ENCODE results near the gene ETHE1. TPM values are rescaled to one million over a fixed set of nuclear protein-coding genes. Genes with fewer than 3 reads are reported as not detected.

Gene ETHE1
- total and polyA plus RNA-seq, 2 of the 8 experiments (the other 6 are each of a cell fraction or from before 2014, with no cell fraction given): 19.9 to 96.0 TPM

DNA sequence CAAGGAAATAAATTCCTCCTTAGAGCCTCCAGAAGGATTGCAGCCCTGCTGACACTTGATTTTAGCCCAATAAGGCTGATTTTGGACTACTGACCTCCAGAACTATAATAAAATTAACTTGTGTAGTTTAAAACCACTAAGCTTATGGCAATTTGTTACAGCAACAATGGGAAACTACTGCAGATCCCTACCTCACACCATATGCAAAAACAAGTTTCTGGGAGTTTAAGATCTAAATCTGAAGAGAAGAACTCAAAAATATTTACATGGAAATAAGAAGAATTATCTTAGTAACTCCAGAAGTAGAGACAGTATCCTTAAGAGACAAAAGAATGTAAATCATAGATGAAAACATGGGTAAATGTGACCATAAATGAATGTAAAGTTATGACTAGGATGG, 11.9 kb upstream of the ETHE1 start (continued):
- TF ChIP-seq, protein P1, sequence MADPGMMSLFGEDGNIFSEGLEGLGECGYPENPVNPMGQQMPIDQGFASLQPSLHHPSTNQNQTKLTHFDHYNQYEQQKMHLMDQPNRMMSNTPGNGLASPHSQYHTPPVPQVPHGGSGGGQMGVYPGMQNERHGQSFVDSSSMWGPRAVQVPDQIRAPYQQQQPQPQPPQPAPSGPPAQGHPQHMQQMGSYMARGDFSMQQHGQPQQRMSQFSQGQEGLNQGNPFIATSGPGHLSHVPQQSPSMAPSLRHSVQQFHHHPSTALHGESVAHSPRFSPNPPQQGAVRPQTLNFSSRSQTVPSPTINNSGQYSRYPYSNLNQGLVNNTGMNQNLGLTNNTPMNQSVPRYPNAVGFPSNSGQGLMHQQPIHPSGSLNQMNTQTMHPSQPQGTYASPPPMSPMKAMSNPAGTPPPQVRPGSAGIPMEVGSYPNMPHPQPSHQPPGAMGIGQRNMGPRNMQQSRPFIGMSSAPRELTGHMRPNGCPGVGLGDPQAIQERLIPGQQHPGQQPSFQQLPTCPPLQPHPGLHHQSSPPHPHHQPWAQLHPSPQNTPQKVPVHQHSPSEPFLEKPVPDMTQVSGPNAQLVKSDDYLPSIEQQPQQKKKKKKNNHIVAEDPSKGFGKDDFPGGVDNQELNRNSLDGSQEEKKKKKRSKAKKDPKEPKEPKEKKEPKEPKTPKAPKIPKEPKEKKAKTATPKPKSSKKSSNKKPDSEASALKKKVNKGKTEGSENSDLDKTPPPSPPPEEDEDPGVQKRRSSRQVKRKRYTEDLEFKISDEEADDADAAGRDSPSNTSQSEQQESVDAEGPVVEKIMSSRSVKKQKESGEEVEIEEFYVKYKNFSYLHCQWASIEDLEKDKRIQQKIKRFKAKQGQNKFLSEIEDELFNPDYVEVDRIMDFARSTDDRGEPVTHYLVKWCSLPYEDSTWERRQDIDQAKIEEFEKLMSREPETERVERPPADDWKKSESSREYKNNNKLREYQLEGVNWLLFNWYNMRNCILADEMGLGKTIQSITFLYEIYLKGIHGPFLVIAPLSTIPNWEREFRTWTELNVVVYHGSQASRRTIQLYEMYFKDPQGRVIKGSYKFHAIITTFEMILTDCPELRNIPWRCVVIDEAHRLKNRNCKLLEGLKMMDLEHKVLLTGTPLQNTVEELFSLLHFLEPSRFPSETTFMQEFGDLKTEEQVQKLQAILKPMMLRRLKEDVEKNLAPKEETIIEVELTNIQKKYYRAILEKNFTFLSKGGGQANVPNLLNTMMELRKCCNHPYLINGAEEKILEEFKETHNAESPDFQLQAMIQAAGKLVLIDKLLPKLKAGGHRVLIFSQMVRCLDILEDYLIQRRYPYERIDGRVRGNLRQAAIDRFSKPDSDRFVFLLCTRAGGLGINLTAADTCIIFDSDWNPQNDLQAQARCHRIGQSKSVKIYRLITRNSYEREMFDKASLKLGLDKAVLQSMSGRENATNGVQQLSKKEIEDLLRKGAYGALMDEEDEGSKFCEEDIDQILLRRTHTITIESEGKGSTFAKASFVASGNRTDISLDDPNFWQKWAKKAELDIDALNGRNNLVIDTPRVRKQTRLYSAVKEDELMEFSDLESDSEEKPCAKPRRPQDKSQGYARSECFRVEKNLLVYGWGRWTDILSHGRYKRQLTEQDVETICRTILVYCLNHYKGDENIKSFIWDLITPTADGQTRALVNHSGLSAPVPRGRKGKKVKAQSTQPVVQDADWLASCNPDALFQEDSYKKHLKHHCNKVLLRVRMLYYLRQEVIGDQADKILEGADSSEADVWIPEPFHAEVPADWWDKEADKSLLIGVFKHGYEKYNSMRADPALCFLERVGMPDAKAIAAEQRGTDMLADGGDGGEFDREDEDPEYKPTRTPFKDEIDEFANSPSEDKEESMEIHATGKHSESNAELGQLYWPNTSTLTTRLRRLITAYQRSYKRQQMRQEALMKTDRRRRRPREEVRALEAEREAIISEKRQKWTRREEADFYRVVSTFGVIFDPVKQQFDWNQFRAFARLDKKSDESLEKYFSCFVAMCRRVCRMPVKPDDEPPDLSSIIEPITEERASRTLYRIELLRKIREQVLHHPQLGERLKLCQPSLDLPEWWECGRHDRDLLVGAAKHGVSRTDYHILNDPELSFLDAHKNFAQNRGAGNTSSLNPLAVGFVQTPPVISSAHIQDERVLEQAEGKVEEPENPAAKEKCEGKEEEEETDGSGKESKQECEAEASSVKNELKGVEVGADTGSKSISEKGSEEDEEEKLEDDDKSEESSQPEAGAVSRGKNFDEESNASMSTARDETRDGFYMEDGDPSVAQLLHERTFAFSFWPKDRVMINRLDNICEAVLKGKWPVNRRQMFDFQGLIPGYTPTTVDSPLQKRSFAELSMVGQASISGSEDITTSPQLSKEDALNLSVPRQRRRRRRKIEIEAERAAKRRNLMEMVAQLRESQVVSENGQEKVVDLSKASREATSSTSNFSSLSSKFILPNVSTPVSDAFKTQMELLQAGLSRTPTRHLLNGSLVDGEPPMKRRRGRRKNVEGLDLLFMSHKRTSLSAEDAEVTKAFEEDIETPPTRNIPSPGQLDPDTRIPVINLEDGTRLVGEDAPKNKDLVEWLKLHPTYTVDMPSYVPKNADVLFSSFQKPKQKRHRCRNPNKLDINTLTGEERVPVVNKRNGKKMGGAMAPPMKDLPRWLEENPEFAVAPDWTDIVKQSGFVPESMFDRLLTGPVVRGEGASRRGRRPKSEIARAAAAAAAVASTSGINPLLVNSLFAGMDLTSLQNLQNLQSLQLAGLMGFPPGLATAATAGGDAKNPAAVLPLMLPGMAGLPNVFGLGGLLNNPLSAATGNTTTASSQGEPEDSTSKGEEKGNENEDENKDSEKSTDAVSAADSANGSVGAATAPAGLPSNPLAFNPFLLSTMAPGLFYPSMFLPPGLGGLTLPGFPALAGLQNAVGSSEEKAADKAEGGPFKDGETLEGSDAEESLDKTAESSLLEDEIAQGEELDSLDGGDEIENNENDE (IDR thresholded peaks at IDR 0.05; ENCODE audit: insufficient replicate concordance, low read length): no peak
- TF ChIP-seq KDM1A (IDR thresholded peaks at IDR 0.05; ENCODE audit: borderline replicate concordance, low read length) (no peak), ZNF274 (IDR thresholded peaks at IDR 0.05; ENCODE audit: borderline replicate concordance, extremely low read depth, low read length) (no peak)

All from H1 (cell line).